Measurements from ENCODE around the gene ASTN1.

The ASTN1 gene

GRCh38 chr1:177164380-177165068 is at the start of gene ASTN1:
Gene ASTN1 (minus strand): TSS chr1:177164712. CDS start chr1:177164676, 36 bp downstream.
- DNase-seq, result peak; percentile 42 to 51

- DNase-seq, result no peak
Measured at GRCh38 chr1:177211231-177211630, 46.7 kb upstream of the ASTN1 start.

DNA sequence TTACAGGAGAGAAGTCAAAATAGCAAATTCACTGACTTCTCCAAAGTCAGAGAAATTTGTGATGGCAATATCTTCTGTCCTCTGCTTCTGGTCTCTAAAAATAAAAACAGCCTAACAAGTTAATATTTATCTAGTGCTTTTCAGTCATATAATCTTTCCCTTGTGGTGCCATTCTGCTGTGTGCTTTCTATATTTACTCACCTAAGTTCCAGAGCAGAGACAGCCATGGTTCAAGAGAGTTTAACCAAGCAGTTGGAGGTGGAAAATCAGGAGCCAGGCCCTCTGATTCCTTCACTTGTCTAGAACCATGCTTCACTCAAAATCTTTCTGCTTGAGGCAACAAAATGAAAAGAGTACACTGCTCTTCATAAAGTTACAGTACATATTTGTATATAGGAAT is 45.6 kb upstream of the ASTN1 start:
- no peak for DNase-seq

DNA sequence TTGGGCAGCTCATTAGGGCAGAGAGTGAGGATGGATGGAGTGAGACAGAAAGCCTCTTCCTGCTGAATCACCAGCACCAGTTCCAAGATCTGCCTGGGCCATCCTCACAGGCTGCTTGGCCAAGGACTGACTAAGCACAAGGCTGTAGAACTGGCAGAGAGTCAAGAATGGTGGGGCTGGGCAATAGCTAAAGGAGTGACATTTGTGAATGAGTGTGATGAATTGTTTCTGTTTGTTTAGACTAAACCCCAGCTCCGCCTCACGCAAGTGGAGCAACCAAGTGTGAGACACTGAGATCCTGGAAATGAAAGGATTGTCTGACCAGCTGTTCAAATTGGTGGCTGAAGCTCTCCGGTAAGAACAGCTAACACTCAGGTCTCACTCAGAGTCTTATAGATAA is 44.8 kb upstream of the ASTN1 start:
- peak; percentile 39 to 43 for DNase-seq

DNA sequence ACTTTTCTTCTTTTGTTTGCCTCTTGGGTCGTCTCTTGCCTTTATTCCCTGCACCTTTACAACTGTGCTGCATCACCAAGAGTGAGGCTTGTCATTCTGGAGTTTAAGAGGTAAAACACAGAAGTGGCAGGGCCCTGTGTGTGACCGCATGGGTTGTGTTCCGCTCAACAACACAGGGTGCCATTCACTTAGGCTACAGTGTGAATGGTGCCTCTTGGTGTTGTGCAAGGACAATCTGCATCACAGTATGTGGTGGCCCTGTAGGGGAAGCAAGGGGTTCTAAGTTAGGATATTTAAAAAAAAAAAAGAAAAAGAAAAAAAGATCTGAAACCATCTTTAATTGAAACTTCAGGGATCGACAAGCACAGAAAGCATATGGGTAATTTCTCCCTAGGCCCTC is 44.4 kb upstream of the ASTN1 start:
- no peak for DNase-seq

DNA sequence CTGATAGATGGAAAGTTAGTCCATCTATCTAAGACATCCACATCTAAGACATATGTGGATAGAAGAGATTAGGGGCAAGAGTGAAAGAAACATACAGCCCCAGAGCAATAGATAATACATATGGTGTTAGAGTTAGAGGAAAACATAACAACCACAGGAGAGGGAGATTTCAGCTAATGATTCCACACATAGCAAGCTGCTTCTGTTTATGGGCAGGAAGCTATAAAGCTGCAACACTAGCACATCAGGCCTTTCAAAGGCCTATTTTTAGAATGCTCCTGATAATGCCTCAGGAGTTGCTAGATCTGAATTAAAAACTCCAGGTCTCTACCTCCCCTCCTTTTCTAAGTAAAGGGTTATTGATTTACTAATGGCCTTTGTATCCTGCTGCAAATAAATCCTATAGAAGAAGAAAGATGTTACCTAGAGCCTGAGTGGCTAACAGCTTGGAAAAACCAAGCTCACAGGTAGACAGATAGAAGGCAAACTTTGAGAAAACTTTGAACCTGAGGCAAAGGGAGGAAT is 42.4 kb upstream of the ASTN1 start:
- no peak for DNase-seq

GRCh38 chr1:177200290-177200689 is 35.8 kb upstream of the ASTN1 start:
- no peak for DNase-seq

- DNase-seq, result no peak
Measured at GRCh38 chr1:177198243-177198642, 33.7 kb upstream of the ASTN1 start.

- peak in 1 of 2 donors; percentile 26 for DNase-seq
Measured at GRCh38 chr1:177190308-177190970, 25.9 kb upstream of the ASTN1 start.

- DNase-seq, result no peak
Measured at GRCh38 chr1:177186639-177187038, 22.1 kb upstream of the ASTN1 start.

- no peak for DNase-seq
Measured at GRCh38 chr1:177185209-177185608, 20.7 kb upstream of the ASTN1 start.

- no peak for DNase-seq
Measured at GRCh38 chr1:177183836-177184235, 19.3 kb upstream of the ASTN1 start.

DNA sequence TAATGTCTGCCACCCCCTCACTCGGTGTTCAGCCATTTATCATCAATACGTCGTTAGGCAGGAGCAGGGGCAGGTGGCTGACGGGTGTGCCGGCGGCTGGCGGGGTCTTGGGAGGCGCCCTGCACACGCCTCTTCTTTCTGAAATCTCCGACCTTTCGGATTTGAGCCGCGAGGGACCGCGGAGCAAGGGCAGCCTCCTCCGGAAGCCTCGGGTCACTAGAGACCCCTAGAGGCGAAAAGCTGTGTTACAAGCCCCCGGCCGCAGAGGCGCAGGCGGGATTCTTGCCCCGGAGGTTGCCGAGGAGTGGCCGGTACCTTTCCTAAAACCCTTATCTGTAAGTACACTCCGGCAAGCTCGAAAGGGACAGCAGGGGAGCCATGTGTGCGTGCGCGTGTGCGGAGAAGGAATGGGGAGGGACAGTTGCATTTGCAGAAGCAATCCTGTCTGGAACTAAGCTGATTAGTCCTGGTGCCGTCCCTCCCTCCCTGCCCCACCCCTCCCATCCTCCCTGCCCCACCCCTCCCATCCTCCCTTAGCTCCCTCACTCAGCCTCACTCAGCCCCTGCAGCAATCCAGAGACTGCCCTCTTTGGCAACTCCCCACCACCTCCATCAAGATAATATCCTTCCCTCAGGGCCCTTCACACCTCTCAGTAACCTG is 17.2 kb upstream of the ASTN1 start:
- peak; percentile 45 to 64 for DNase-seq

- peak in 1 of 2 donors; percentile 55 for DNase-seq
Measured at GRCh38 chr1:177181280-177181630, 16.7 kb upstream of the ASTN1 start.

- DNase-seq, result peak in 1 of 2 donors; percentile 41
Measured at GRCh38 chr1:177174921-177175634, 10.6 kb upstream of the ASTN1 start.

GRCh38 chr1:177173976-177174375 is 9.5 kb upstream of the ASTN1 start:
- DNase-seq, result no peak

DNA sequence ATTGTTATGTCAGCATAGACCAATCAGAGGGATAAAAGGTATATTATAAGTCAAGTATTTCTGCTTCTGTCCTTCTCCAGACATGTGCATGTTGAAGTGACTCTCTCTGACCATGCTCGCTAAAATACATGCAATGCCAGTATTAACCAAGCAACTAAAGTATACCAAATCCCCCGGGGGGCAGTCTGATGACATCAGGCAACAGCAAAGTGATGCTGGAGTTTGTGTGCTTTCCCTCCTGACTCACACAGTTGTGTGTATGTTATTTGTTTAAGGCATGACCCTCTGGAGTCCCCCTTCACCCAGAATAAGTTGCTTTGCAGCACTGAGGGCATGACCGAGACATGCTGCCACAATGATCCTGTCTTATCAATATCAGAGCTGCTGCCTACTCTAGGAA is 8.4 kb upstream of the ASTN1 start:
- DNase-seq, result no peak

DNA sequence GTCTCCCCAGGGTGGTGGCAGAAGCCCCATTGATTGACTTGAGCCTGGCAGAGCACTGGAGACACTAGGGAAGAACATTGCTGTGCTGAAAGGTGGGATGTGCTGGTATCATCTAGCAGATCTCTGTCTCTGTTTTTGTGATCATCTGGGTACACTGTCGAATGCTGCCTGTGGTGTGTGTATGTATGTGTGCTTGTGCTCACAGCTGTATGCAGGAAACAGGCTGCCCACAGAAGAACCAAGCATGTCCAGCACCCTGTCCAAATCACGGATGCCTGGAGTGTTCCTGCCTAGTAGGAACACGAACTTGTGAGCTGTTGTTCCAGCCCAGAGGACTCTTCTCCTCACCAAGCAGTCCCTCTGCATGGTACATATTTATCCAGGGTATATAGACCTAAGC is 7.8 kb upstream of the ASTN1 start:
- DNase-seq, result no peak

GRCh38 chr1:177171536-177172123 is 7.1 kb upstream of the ASTN1 start:
- no peak for DNase-seq

DNA sequence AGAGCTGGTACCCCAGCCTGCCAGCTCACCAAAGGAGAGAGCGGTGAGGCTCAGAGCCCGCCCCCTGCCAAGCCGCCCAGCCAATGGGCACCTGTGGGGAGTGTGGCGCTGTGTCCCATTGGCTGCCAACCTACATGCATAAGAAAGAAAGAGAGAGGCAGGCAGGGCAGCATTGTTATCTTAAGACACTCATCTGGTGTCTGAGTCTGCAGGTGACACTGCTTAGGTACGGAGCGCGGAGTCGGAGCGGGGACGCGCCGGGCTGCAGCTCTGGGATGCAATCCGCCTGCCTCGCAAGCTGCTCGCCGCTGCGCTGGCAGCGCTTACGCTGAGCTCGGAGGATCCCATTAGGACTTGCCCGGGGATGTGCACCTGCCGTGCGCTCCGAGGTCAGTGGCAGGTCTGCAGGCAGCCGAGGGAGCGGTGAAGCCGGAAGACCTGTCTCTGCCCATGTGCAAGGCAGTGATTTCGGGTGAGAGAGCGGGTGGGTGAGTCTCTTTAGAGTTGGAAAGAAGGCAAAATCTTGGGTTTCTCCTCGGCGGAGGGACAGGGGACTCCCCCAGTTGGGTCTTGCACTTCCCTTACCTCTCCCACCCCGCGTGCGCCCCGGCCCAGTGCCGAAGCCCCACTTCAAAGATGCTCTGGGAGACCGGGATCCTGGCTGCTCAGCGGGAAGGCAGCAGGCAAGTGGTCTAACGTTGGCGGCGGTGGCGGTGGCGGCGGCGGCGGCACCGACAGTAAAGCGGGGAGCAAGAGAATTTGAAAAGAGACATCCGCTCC is 6.4 kb upstream of the ASTN1 start, which contains the start of gene BRINP2:
TSS of gene BRINP2 (plus strand) at position 203 of the 780 bp plus-strand sequence. CDS start 58,919 bp downstream, outside the sequence.
- DNase-seq, result peak; percentile 70 to 80

GRCh38 chr1:177165069-177165439 is 542 bp upstream of the ASTN1 start:
- no peak for DNase-seq

GRCh38 chr1:177163844-177164379 is 600 bp downstream of the ASTN1 start:
- DNase-seq, result no peak
